Brain pericyte (primary cell): Measurements from ENCODE around the gene SCAF8.
"Not testable (repeated sequence)": the region's sequence is repeated elsewhere in the genome, so short reads cannot be mapped to it uniquely, and the experiment has no call there.

Experiments
- DNase-seq: peaks from one replicate; pipeline ENCODE4 v3.0.0-alpha.2; 2012; ENCODE audit warnings: low read depth, low spot score

Gene SCAF8

GRCh38 chr6:154783229-154783628 lies 50.0 kb downstream of the SCAF8 start:
- no peak for DNase-seq

- DNase-seq: no peak
Measured at GRCh38 chr6:154785075-154785474, 51.9 kb downstream of the SCAF8 start.

- no peak for DNase-seq
Measured at GRCh38 chr6:154786144-154786868, 53.1 kb downstream of the SCAF8 start.

- no peak for DNase-seq
Measured at GRCh38 chr6:154791556-154792317, 58.5 kb downstream of the SCAF8 start.

- no peak for DNase-seq
Measured at GRCh38 chr6:154792325-154792724, 59.1 kb downstream of the SCAF8 start.

- DNase-seq: no peak
Measured at GRCh38 chr6:154792761-154793160, 59.5 kb downstream of the SCAF8 start.

GRCh38 chr6:154796484-154796883 lies 63.3 kb downstream of the SCAF8 start:
- no peak for DNase-seq

- DNase-seq: no peak
Measured at GRCh38 chr6:154797857-154798256, 64.6 kb downstream of the SCAF8 start.

- no peak for DNase-seq
Measured at GRCh38 chr6:154800338-154800737, 67.1 kb downstream of the SCAF8 start.

GRCh38 chr6:154805288-154805911 lies 72.2 kb downstream of the SCAF8 start:
- no peak for DNase-seq

- no peak for DNase-seq
Measured at GRCh38 chr6:154806804-154807203, 73.6 kb downstream of the SCAF8 start.

GRCh38 chr6:154811663-154812062 lies 78.4 kb downstream of the SCAF8 start:
- DNase-seq: not testable (repeated sequence)

- no peak for DNase-seq
Measured at GRCh38 chr6:154814063-154814462, 80.8 kb downstream of the SCAF8 start.

- no peak for DNase-seq
Measured at GRCh38 chr6:154815938-154816820, 83.0 kb downstream of the SCAF8 start.

- no peak for DNase-seq
Measured at GRCh38 chr6:154821099-154821498, 87.9 kb downstream of the SCAF8 start.

GRCh38 chr6:154821638-154822037 lies 88.4 kb downstream of the SCAF8 start:
- DNase-seq: no peak

GRCh38 chr6:154822947-154823558 lies 89.8 kb downstream of the SCAF8 start:
- DNase-seq: no peak

- no peak for DNase-seq
Measured at GRCh38 chr6:154824076-154824475, 90.9 kb downstream of the SCAF8 start.

GRCh38 chr6:154829970-154830369 lies 96.8 kb downstream of the SCAF8 start:
- no peak for DNase-seq

- no peak for DNase-seq
Measured at GRCh38 chr6:154830771-154831170, 97.6 kb downstream of the SCAF8 start.

GRCh38 chr6:154835307-154835706 lies 102.1 kb downstream of the SCAF8 start:
- no peak for DNase-seq
